ENCODE measurements around the gene TSPAN16. TPM values are rescaled to one million over a fixed set of nuclear protein-coding genes. Genes with fewer than 3 reads are reported as not detected.

Gene TSPAN16
- total RNA-seq, 1 experiment from 2014 or later = not detected

DNA sequence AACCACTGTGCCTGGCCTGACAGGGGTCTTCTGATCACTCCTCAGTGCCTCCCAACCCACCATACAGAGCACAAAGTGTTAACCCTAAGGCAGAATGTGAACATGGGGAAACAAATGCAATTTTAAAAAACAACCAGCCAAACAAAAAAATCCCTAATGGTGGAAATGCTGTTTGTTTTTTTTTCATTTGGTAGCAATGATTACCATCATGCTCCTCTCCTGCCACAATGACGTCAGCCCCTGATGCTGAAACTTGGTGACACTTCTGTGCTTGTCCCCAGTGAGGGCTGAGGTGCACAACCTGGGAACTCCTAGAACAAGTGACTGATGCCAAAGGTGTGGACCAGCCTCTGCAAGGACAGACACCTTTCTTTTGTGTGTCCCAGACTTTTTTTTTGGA, 4.0 kb upstream of the TSPAN16 start:
- Histone ChIP-seq H3K23me2 (ENCODE audit: insufficient read length, low read depth, low read length, poor library complexity, severe bottlenecking) (no peaks in the 10 kb centered on the region), H3K79me2 (ENCODE audit: insufficient read depth, low read length) (no peaks in the 10 kb centered on the region), H3K27me3 (ENCODE audit: insufficient read depth, low read length) (no peaks in the 10 kb centered on the region), H3K4me1 (ENCODE audit: insufficient read depth, low read length) (no peaks in the 10 kb centered on the region), H2BK120ac (ENCODE audit: low read depth, low read length, poor library complexity, severe bottlenecking) (no peak overlapping the region), H4K20me1 (ENCODE audit: control insufficient read depth, insufficient read depth, insufficient read length) (no peaks in the 10 kb centered on the region), H3K18ac (ENCODE audit: insufficient read length, low read depth, low read length) (no peak overlapping the region), H2BK15ac (ENCODE audit: low read depth, low read length) (no peak overlapping the region), H2BK20ac (ENCODE audit: low read depth, low read length, poor library complexity, severe bottlenecking) (no peak overlapping the region), H4K8ac (replicated peaks; ENCODE audit: insufficient read length, low read depth, low read length) (no peak overlapping the region), H2BK12ac (ENCODE audit: insufficient read length, low read depth, low read length) (no peak overlapping the region), H4K5ac (ENCODE audit: insufficient read length, low read depth, low read length) (no peak overlapping the region), H3K79me1 (ENCODE audit: insufficient read depth, low read depth, low read length, poor library complexity, severe bottlenecking) (no peaks in the 10 kb centered on the region), H4K91ac (ENCODE audit: insufficient read length, low read depth, low read length) (no peak overlapping the region), H2BK5ac (ENCODE audit: insufficient read length, low read length) (no peak overlapping the region), H2AFZ (ENCODE audit: low read length) (no peak overlapping the region), H3K4me2 (ENCODE audit: insufficient read depth, insufficient read length, low read length) (no peak overlapping the region), H3K56ac (ENCODE audit: insufficient read length, low read depth, low read length) (no peak overlapping the region), H3K9ac (ENCODE audit: extremely low read depth, insufficient read length, low read length) (no peak overlapping the region), H3K23ac (ENCODE audit: insufficient read length, low read depth, low read length) (no peak overlapping the region), H2AK5ac (ENCODE audit: insufficient read length, low read length) (no peak overlapping the region), H3K27ac (ENCODE audit: insufficient read length, low read depth, low read length) (no peak overlapping the region), H3T11ph (ENCODE audit: low read length) (no peak overlapping the region), H3K4ac (ENCODE audit: low read depth, low read length) (no peak overlapping the region), H3K14ac (ENCODE audit: insufficient read depth, low read length) (no peak overlapping the region), H3K9me3 (ENCODE audit: control insufficient read depth, low read depth, low read length) (no peaks in the 10 kb centered on the region)
- TF ChIP-seq, protein P1, sequence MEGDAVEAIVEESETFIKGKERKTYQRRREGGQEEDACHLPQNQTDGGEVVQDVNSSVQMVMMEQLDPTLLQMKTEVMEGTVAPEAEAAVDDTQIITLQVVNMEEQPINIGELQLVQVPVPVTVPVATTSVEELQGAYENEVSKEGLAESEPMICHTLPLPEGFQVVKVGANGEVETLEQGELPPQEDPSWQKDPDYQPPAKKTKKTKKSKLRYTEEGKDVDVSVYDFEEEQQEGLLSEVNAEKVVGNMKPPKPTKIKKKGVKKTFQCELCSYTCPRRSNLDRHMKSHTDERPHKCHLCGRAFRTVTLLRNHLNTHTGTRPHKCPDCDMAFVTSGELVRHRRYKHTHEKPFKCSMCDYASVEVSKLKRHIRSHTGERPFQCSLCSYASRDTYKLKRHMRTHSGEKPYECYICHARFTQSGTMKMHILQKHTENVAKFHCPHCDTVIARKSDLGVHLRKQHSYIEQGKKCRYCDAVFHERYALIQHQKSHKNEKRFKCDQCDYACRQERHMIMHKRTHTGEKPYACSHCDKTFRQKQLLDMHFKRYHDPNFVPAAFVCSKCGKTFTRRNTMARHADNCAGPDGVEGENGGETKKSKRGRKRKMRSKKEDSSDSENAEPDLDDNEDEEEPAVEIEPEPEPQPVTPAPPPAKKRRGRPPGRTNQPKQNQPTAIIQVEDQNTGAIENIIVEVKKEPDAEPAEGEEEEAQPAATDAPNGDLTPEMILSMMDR (conservative IDR thresholded peaks at IDR 0.05) = no peak
- no CpG with 5 or more reads among the region's 1 CpG for WGBS (ENCODE audit: extremely low coverage, insufficient read length, low lambda C conversion rate)
- Mint-ChIP-seq H3K27ac (no peak overlapping the region), H3K36me3 (ENCODE audit: insufficient read depth in 1 of 3, low read depth in 3 of 3) (no peaks in the 10 kb centered on the region; a peak in 2 of 7 replicates), H3K4me3 (no peak overlapping the region), H3K9me3 (no peaks in the 10 kb centered on the region), H3K27me3 (ENCODE audit: low read depth) (no peaks in the 10 kb centered on the region; the same call in 1 of the 2 replicates), H3K4me1 (peaks cover 3 to 12% of the 10 kb centered on the region in 2 experiments)
- no peak for DNase-seq

Data from H9 (cell line).